ENCODE results near the gene TMEM131L.

TMEM131L gene

DNA sequence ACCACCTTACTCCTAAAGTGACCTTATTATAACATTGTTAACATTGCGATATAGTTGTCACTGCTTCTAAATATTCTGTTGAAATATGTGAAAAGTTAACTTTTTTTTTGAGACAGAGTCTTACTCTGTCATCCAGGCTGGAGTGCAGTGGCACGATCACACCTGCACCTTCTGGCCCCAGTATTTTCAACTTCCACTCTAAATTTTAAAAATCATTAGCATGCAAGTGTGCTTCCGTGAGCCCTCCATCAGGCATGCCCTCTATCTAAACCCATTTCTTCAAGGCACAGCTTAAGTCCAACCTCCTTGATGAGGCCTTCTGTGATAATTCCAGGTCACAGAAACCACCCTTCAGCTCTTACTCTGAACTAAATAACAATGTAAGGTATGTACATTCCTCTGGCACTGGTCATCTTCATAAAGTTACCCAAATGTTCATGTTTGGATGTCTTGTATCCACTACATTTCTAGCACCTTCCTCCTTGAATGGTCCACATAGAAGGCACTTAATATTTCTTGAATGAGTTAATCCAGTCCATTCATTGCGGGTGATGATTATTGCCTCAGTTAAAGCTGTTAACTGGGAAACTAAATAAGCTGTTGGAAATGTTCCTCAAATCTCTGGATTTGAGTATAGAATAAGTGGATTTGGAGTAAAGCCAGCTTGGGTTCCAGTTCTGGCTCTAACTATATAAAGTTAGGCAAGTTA is 38.6 kb upstream of the TMEM131L start:
- Histone ChIP-seq H3K4me3 (ENCODE audit: low read length) (peak overlapping the region; percentile 63), H3K9me2 (replicated peaks; ENCODE audit: control insufficient read depth, low read length) (no peaks in the 10 kb centered on the region), H3K4me1 (ENCODE audit: control insufficient read depth, low read length) (peaks cover 94% of the 10 kb centered on the region), H3K36me3 (ENCODE audit: control insufficient read depth, low read length) (peaks cover 25% of the 10 kb centered on the region), H3F3A (ENCODE audit: control insufficient read depth, insufficient read depth) (peaks cover 61% of the 10 kb centered on the region), H4K20me1 (ENCODE audit: control insufficient read depth, insufficient read depth, low read depth, low read length) (no peaks in the 10 kb centered on the region), H3K27me3 (ENCODE audit: control insufficient read depth, low read length) (no peaks in the 10 kb centered on the region), H3K4me2 (ENCODE audit: low read length) (peak overlapping the region; percentile 77), H3K79me2 (ENCODE audit: control insufficient read depth, low read length) (peaks cover 49% of the 10 kb centered on the region), H3K27ac (ENCODE audit: low read depth, low read length) (peak overlapping the region; percentile 96), H3K9me3 (ENCODE audit: control insufficient read depth, insufficient read depth, low read length) (no peaks in the 10 kb centered on the region)
- TF ChIP-seq CTCF (IDR thresholded peaks at IDR 0.05; ENCODE audit: low read depth, low read length, poor library complexity, severe bottlenecking) (no peak), EZH2phosphoT487 (IDR thresholded peaks at IDR 0.05; ENCODE audit: borderline replicate concordance, low read length) (no peak)

DNA sequence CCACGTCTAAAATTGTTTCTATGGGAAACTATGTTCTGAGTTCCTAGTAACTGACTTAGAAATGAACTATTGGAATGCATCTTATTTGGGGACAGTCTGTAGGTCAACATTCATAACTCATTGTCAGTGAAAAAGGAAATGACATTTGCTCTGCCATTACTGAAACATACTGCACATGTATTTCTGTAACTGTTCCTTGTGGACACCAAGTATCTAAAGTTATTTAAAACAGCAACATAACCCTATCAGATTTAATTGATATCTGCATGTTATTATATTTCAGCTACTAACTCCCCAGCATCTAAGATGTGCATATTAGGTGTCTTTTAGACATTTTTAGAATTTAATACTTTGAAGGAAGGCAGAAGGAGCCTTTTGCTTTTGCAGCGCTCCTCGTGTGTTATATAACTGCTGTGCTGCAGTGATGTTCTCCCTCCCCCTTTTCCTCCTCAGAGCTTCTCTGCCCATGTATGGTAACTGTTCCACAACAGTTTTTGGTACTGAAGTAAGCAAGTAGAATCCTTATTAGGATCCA is 37.2 kb upstream of the TMEM131L start:
- peak overlapping the region; percentile 63 for H3K4me3 ChIP-seq (ENCODE audit: low read length)
- H3K4me2 ChIP-seq (ENCODE audit: low read length), result peak overlapping the region; percentile 77
- no peaks in the 10 kb centered on the region for H4K20me1 ChIP-seq (ENCODE audit: control insufficient read depth, insufficient read depth, low read depth, low read length)
- H3F3A ChIP-seq (ENCODE audit: control insufficient read depth, insufficient read depth), result peaks cover 76% of the 10 kb centered on the region
- no peaks in the 10 kb centered on the region for H3K9me3 ChIP-seq (ENCODE audit: control insufficient read depth, insufficient read depth, low read length)
- H3K36me3 ChIP-seq (ENCODE audit: control insufficient read depth, low read length), result peaks cover 25% of the 10 kb centered on the region
- H3K79me2 ChIP-seq (ENCODE audit: control insufficient read depth, low read length), result peaks cover 45% of the 10 kb centered on the region
- peaks cover 96% of the 10 kb centered on the region for H3K4me1 ChIP-seq (ENCODE audit: control insufficient read depth, low read length)
- H3K27ac ChIP-seq (ENCODE audit: low read depth, low read length), result peak overlapping the region; percentile 96
- H3K9me2 ChIP-seq (replicated peaks; ENCODE audit: control insufficient read depth, low read length), result no peaks in the 10 kb centered on the region
- TF ChIP-seq EZH2phosphoT487 (IDR thresholded peaks at IDR 0.05; ENCODE audit: borderline replicate concordance, low read length), result no peak
- no peaks in the 10 kb centered on the region for H3K27me3 ChIP-seq (ENCODE audit: control insufficient read depth, low read length)

DNA sequence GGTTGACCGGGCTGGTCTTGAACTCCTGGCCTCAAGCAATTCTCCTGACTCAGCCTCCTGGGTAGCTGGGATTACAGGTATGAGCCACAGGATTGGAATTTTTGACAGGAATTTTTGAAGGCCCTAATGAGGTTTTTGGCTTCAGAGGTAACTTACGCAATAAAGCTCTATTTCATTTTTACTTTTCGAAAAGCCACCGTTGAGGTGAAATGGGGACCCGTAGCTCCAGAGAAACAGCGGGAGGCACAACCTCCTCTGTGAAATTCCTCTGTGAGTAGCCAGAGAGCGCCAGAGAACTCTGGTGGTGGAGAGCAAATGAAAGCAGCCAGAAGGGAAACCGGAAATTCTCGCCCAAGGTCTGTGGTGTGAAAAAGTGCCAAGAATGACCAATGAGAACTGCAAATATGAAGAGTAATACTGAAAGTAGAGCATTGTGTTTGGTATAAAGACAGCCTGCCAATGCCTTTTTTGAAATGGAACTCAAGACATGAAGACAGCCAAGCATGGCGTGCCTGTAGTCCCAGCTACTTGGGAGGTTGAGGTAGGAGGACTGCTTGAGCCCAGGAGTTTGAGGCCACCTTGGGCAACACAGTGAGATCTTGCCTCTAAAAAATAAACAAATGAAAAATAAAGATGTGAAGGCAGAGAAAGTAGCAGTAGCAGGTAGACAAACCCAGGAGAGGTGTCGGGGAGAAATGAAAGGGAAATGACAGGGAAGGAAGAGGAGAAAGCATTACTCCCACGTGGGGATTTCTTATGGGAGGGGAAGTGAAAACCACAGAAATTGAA is 33.0 kb upstream of the TMEM131L start:
- H3K79me2 ChIP-seq (ENCODE audit: control insufficient read depth, low read length), result peaks cover 64% of the 10 kb centered on the region
- peaks cover 20% of the 10 kb centered on the region for H3K36me3 ChIP-seq (ENCODE audit: control insufficient read depth, low read length)
- H3K27ac ChIP-seq (ENCODE audit: low read depth, low read length), result peak overlapping the region; percentile 97
- no peaks in the 10 kb centered on the region for H3K9me2 ChIP-seq (replicated peaks; ENCODE audit: control insufficient read depth, low read length)
- H3F3A ChIP-seq (ENCODE audit: control insufficient read depth, insufficient read depth), result peaks cover 63% of the 10 kb centered on the region
- H3K4me1 ChIP-seq (ENCODE audit: control insufficient read depth, low read length), result peaks cover 98% of the 10 kb centered on the region
- peak overlapping the region; percentile 71 for H3K4me3 ChIP-seq (ENCODE audit: low read length)
- peak overlapping the region; percentile 92 for H3K4me2 ChIP-seq (ENCODE audit: low read length)
- no peaks in the 10 kb centered on the region for H4K20me1 ChIP-seq (ENCODE audit: control insufficient read depth, insufficient read depth, low read depth, low read length)
- no peaks in the 10 kb centered on the region for H3K9me3 ChIP-seq (ENCODE audit: control insufficient read depth, insufficient read depth, low read length)
- no peaks in the 10 kb centered on the region for H3K27me3 ChIP-seq (ENCODE audit: control insufficient read depth, low read length)
- peak; percentile 80 for TF ChIP-seq CTCF (IDR thresholded peaks at IDR 0.05; ENCODE audit: low read depth, low read length, poor library complexity, severe bottlenecking)
- TF ChIP-seq EZH2phosphoT487 (IDR thresholded peaks at IDR 0.05; ENCODE audit: borderline replicate concordance, low read length), result no peak
